Left ventricle myocardium inferior (tissue), 1 donor: Measurements from ENCODE around the gene ATAD1. TPM values are rescaled to one million over a fixed set of nuclear protein-coding genes. Genes with fewer than 3 reads are reported as not detected.

ENCODE experiments used
- DNase-seq: peaks from one replicate; pipeline ENCODE4 v3.0.0-alpha.2; 2020
- H3K27ac ChIP-seq: fragments of 200-600 bp; replicated peaks from 2 replicates; pipeline ENCODE4 v1.8.0; 2021
- H3K27me3 ChIP-seq: fragments of 200-600 bp; 2 replicates; pipeline ENCODE4 v1.8.0; 2021; ENCODE audit warnings: low read depth
- H3K36me3 ChIP-seq: fragments of 200-600 bp; 2 replicates; pipeline ENCODE4 v1.8.0; 2021
- H3K4me1 ChIP-seq: fragments of 200-600 bp; 2 replicates; pipeline ENCODE4 v1.8.0; 2021
- H3K4me3 ChIP-seq: fragments of 200-600 bp; 2 replicates; pipeline ENCODE4 v1.8.0; 2021; ENCODE audit warnings: mild to moderate bottlenecking, moderate library complexity
- H3K9me3 ChIP-seq: fragments of 200-600 bp; replicated peaks from 2 replicates; pipeline ENCODE4 v1.8.0; 2021
- CTCF ChIP-seq: fragments of 200-600 bp; IDR thresholded peaks from 2 replicates; pipeline ENCODE4 v1.8.0; 2021; ENCODE audit warnings: antibody characterized with exemption, mild to moderate bottlenecking, borderline replicate concordance
- intact Hi-C: fragments of 100-400 bp; cut with micrococcal nuclease; formaldehyde crosslinking; loops from one replicate; pipeline ENCODE4 v1.11.0; 2022
- total RNA-seq: library from RNA; stranded (reverse); fragmentation: NEBNext Ultra II Directional; extraction: Animal tissue kit (Norgen Biotek cat#: 25700); gene quantifications from one replicate; pipeline ENCODE4 v1.2.1, GENCODE V29; 2021
- donor health status: DM: no; HTN: yes; CAD: no; lungs with severe emphysema.

Gene ATAD1
- total RNA-seq, 1 donor from 2014 or later = 93.2 TPM

- no peak for TF ChIP-seq CTCF
- DNase-seq = no peak
- H3K27ac ChIP-seq = no peak overlapping the region
- H3K4me1 ChIP-seq = peaks cover 10% of the 10 kb centered on the region
- no peaks in the 10 kb centered on the region for H3K36me3 ChIP-seq
- no peak overlapping the region for H3K4me3 ChIP-seq
- intact Hi-C loops = no loop called here
- no peaks in the 10 kb centered on the region for H3K9me3 ChIP-seq
- no peaks in the 10 kb centered on the region for H3K27me3 ChIP-seq
Observed at GRCh38 chr10:87826653-87827052, 8.6 kb upstream of the ATAD1 start.

GRCh38 chr10:87819289-87819585, 1.2 kb upstream of the ATAD1 start:
- H3K4me1 ChIP-seq = peaks cover 35% of the 10 kb centered on the region
- DNase-seq = no peak
- no peaks in the 10 kb centered on the region for H3K27me3 ChIP-seq
- no peak overlapping the region for H3K27ac ChIP-seq
- no peak overlapping the region for H3K4me3 ChIP-seq
- H3K36me3 ChIP-seq = no peaks in the 10 kb centered on the region
- intact Hi-C loops = no loop called here
- no peaks in the 10 kb centered on the region for H3K9me3 ChIP-seq
- no peak for TF ChIP-seq CTCF

- DNase-seq = peak; percentile 19
- no peaks in the 10 kb centered on the region for H3K9me3 ChIP-seq
- intact Hi-C loops = no loop called here
- peaks cover 3% of the 10 kb centered on the region for H3K36me3 ChIP-seq
- no peak for TF ChIP-seq CTCF
- H3K4me1 ChIP-seq = peaks cover 37% of the 10 kb centered on the region
- H3K27me3 ChIP-seq = no peaks in the 10 kb centered on the region
- H3K27ac ChIP-seq = peak overlapping the region; percentile 91
- peak overlapping the region; percentile 81 for H3K4me3 ChIP-seq
Observed at GRCh38 chr10:87818505-87819288, 671 bp upstream of the ATAD1 start.

- DNase-seq = no peak
- Histone ChIP-seq H3K27me3 (no peaks in the 10 kb centered on the region), H3K4me3 (peak overlapping the region; percentile 81), H3K27ac (peak overlapping the region; percentile 91), H3K9me3 (no peaks in the 10 kb centered on the region), H3K4me1 (peaks cover 38% of the 10 kb centered on the region), H3K36me3 (peaks cover 17% of the 10 kb centered on the region)
- no peak for TF ChIP-seq CTCF
- intact Hi-C loops = no loop called here
Observed at GRCh38 chr10:87816898-87817608, 973 bp downstream of the ATAD1 start.

- Histone ChIP-seq H3K27me3 (no peaks in the 10 kb centered on the region), H3K36me3 (peaks cover 24% of the 10 kb centered on the region), H3K9me3 (no peaks in the 10 kb centered on the region), H3K27ac (peak overlapping the region; percentile 91), H3K4me3 (peak overlapping the region; percentile 81), H3K4me1 (peaks cover 38% of the 10 kb centered on the region)
- no peak for TF ChIP-seq CTCF
- DNase-seq = no peak
- intact Hi-C loops = no loop called here
Observed at GRCh38 chr10:87816163-87816897, 1.7 kb downstream of the ATAD1 start.
